RWPE1 (cell line): ENCODE data around the gene SLC6A7.

Experiments
- CTCF ChIA-PET: fragments of 350-600 bp; sonication (Branson Sonifier 250); formaldehyde crosslinking; extraction: SDS; loops from one replicate; lab custom pipeline; 2021; lab: Yijun Ruan, JAX
- POLR2A ChIA-PET: fragments of 400-600 bp; formaldehyde crosslinking; extraction: SDS; loops from one replicate; lab custom pipeline; 2020; ENCODE audit warnings: antibody characterized with exemption; ENCODE audit not compliant: low non-redundant PET; lab: Yijun Ruan, JAX
- DNase-seq: peaks from one replicate; pipeline ENCODE4 v3.0.0; 2012; ENCODE audit warnings: low spot score
- H3K27ac ChIP-seq: fragments of 450-650 bp; 2 replicates; pipeline ENCODE4 v1.5.1; 2017
- CTCF ChIP-seq: fragments of 450-650 bp; conservative IDR thresholded peaks from 2 replicates; pipeline ENCODE4 v1.5.1; 2017; ENCODE audit warnings: low read depth, mild to moderate bottlenecking

The SLC6A7 gene

GRCh38 chr5:150167908-150168307 lies 22.0 kb upstream of the SLC6A7 start:
- ChIA-PET POLR2A (interaction anchor here (0.6 kb wide), 1 partner anchor 40 kb away, joined by 3 read pairs; no protein-coding TSS in a partner anchor), CTCF (interaction anchor here (0.6 to 1.1 kb wide), 2 partner anchors 27 to 50 kb away, joined by 3 to 4 read pairs; no protein-coding TSS in a partner anchor)
- no peak for DNase-seq
- H3K27ac ChIP-seq = no peak overlapping the region
- no peak for TF ChIP-seq CTCF

- no peak overlapping the region for H3K27ac ChIP-seq
- ChIA-PET POLR2A (no interaction called here), CTCF (interaction anchor here (1.1 kb wide), 1 partner anchor 50 kb away, joined by 3 read pairs; no protein-coding TSS in a partner anchor)
- no peak for TF ChIP-seq CTCF
- DNase-seq = no peak
These were observed 21.0 kb upstream of the SLC6A7 start for GRCh38 chr5:150168864-150169263.

GRCh38 chr5:150172145-150172544 lies 17.7 kb upstream of the SLC6A7 start:
- CTCF ChIA-PET = interaction anchor here (1.0 to 1.2 kb wide), 2 partner anchors 42 to 43 kb away, joined by 3 to 4 read pairs; no protein-coding TSS in a partner anchor
- no peak for DNase-seq
- POLR2A ChIA-PET = no interaction called here
- TF ChIP-seq CTCF = no peak
- no peak overlapping the region for H3K27ac ChIP-seq

GRCh38 chr5:150172556-150172955 lies 17.3 kb upstream of the SLC6A7 start:
- DNase-seq = no peak
- TF ChIP-seq CTCF = no peak
- H3K27ac ChIP-seq = no peak overlapping the region
- POLR2A ChIA-PET = interaction anchor here (0.5 kb wide), 1 partner anchor 37 kb away, joined by 3 read pairs; no protein-coding TSS in a partner anchor
- CTCF ChIA-PET = interaction anchor here (0.7 to 1.2 kb wide), 3 partner anchors 18 to 43 kb away, joined by 3 to 4 read pairs (median 3); no protein-coding TSS in a partner anchor

GRCh38 chr5:150173161-150173560 lies 16.7 kb upstream of the SLC6A7 start:
- CTCF ChIA-PET = interaction anchor here (0.7 to 1.0 kb wide), 2 partner anchors 17 to 43 kb away, joined by 3 to 4 read pairs; no protein-coding TSS in a partner anchor
- no peak for DNase-seq

GRCh38 chr5:150174285-150174684 lies 15.6 kb upstream of the SLC6A7 start:
- H3K27ac ChIP-seq = no peak overlapping the region
- POLR2A ChIA-PET = no interaction called here
- CTCF ChIA-PET = interaction anchor here (0.6 to 1.4 kb wide), 5 partner anchors 44 to 307 kb away, joined by 3 to 7 read pairs (median 3); no protein-coding TSS in a partner anchor
- no peak for DNase-seq
- TF ChIP-seq CTCF = no peak

More at GRCh38 chr5:150173161-150173560, 16.7 kb upstream of the SLC6A7 start:
- POLR2A ChIA-PET = interaction anchor here (0.5 kb wide), 1 partner anchor 36 kb away, joined by 3 read pairs; no protein-coding TSS in a partner anchor
- no peak for TF ChIP-seq CTCF
- no peak overlapping the region for H3K27ac ChIP-seq
